HL-60 (cell line): ENCODE measurements around the gene AHRR.
"Not testable (repeated sequence)": the region's sequence is repeated elsewhere in the genome, so short reads cannot be mapped to it uniquely, and the experiment has no call there.

Source experiments
- DNase-seq, 2 experiments: peaks; one replicate each; pipeline ENCODE4 v3.0.0-alpha.2; 2010 to 2020; ENCODE audit warnings: low read depth in 1 of 2, low spot score in 1 of 2
- H3K27ac ChIP-seq: fragments of 250-450 bp; sonication (Bioruptor Pico); replicated peaks from 2 replicates; pipeline ENCODE4 v1.5.1; 2020; ENCODE audit warnings: mild to moderate bottlenecking, moderate library complexity
- H3K27me3 ChIP-seq: fragments of 250-450 bp; sonication (Bioruptor Pico); 2 replicates; pipeline ENCODE4 v1.5.1; 2021; ENCODE audit warnings: mild to moderate bottlenecking, moderate library complexity; ENCODE audit not compliant: insufficient read depth, poor library complexity, severe bottlenecking
- H3K4me3 ChIP-seq: replicated peaks from 2 replicates; pipeline ENCODE4 v1.5.1; 2011; ENCODE audit warnings: mild to moderate bottlenecking, control low read depth, low read length; ENCODE audit not compliant: insufficient read depth
- CTCF ChIP-seq: IDR thresholded peaks from one replicate; pipeline ENCODE4 v1.5.1; 2011; ENCODE audit warnings: low read length, control low read depth, inconsistent platforms; ENCODE audit not compliant: insufficient read depth
- GABPA ChIP-seq: IDR thresholded peaks from 2 replicates; pipeline ENCODE4 v1.6.1; 2012; ENCODE audit warnings: low read depth
- POLR2AphosphoS5 ChIP-seq: IDR thresholded peaks from 2 replicates; pipeline ENCODE4 v1.6.1; 2012; ENCODE audit warnings: low read depth
- REST ChIP-seq: IDR thresholded peaks from 2 replicates; pipeline ENCODE4 v1.6.1; 2012; ENCODE audit warnings: low read depth; ENCODE audit not compliant: insufficient replicate concordance
- SPI1 ChIP-seq: IDR thresholded peaks from 2 replicates; pipeline ENCODE4 v1.6.1; 2012; ENCODE audit warnings: low read depth, mild to moderate bottlenecking, borderline replicate concordance

The AHRR gene

GRCh38 chr5:399296-400281 is 78.1 kb downstream of the AHRR start:
- Histone ChIP-seq H3K27me3 (no peaks in the 10 kb centered on the region), H3K4me3 (no peak overlapping the region), H3K27ac (peak overlapping the region; percentile 99)
- DNase-seq, result peak; percentile 99
- TF ChIP-seq SPI1, result peak; percentile 67; the same call in 1 of the 2 replicates
- TF ChIP-seq CTCF, result no peak
- TF ChIP-seq POLR2AphosphoS5, result no peak; the same call in 1 of the 2 replicates
- TF ChIP-seq GABPA, result peak; percentile 33; the same call in 1 of the 2 replicates

- DNase-seq, result no peak
- TF ChIP-seq SPI1 (no peak), POLR2AphosphoS5 (no peak), GABPA (no peak), CTCF (no peak), REST (no peak)
- no peak overlapping the region for H3K4me3 ChIP-seq
- H3K27me3 ChIP-seq, result no peaks in the 10 kb centered on the region
- peak overlapping the region; percentile 99 for H3K27ac ChIP-seq
Measured at GRCh38 chr5:400282-401145, 79.0 kb downstream of the AHRR start.

- Histone ChIP-seq H3K4me3 (no peak overlapping the region), H3K27me3 (no peaks in the 10 kb centered on the region), H3K27ac (peak overlapping the region; percentile 99)
- TF ChIP-seq POLR2AphosphoS5 (no peak), GABPA (no peak), CTCF (no peak), REST (no peak), SPI1 (no peak)
- no peak for DNase-seq
Measured at GRCh38 chr5:401146-402034, 79.9 kb downstream of the AHRR start.

GRCh38 chr5:402219-402614 is 80.7 kb downstream of the AHRR start:
- not testable (repeated sequence) for H3K4me3 ChIP-seq, H3K27me3 ChIP-seq, DNase-seq
- H3K27ac ChIP-seq, result peak overlapping the region; percentile 99
